GM19025 (cell line): ENCODE measurements around the gene TAB3.

Source experiments
- ATAC-seq: cut with Tn5 transposase; IDR thresholded peaks from one replicate; pipeline ENCODE4 v1.9.1; 2021; ENCODE audit warnings: mild to moderate bottlenecking, low read depth, moderate library complexity; ENCODE audit not compliant: unreplicated experiment

The TAB3 gene

GRCh38 chrX:30887288-30887687 is 1.8 kb downstream of the TAB3 start:
- no peak for ATAC-seq

GRCh38 chrX:30885136-30885535 is 3.9 kb downstream of the TAB3 start:
- no peak for ATAC-seq

GRCh38 chrX:30883138-30883537 is 5.9 kb downstream of the TAB3 start:
- no peak for ATAC-seq

GRCh38 chrX:30881797-30882196 is 7.3 kb downstream of the TAB3 start:
- no peak for ATAC-seq

- ATAC-seq = no peak
These were observed 7.7 kb downstream of the TAB3 start for GRCh38 chrX:30881390-30881789.

GRCh38 chrX:30880058-30880457 is 9.0 kb downstream of the TAB3 start:
- no peak for ATAC-seq

GRCh38 chrX:30876367-30876766 is 12.7 kb downstream of the TAB3 start:
- no peak for ATAC-seq

- ATAC-seq = no peak
These were observed 13.1 kb downstream of the TAB3 start for GRCh38 chrX:30875957-30876356.

- no peak for ATAC-seq
These were observed 14.2 kb downstream of the TAB3 start for GRCh38 chrX:30874851-30875250.

- ATAC-seq = no peak
These were observed 18.5 kb downstream of the TAB3 start for GRCh38 chrX:30870572-30870971.

GRCh38 chrX:30865612-30866011 is 23.4 kb downstream of the TAB3 start:
- ATAC-seq = no peak

GRCh38 chrX:30865015-30865414 is 24.0 kb downstream of the TAB3 start:
- no peak for ATAC-seq

- no peak for ATAC-seq
These were observed 24.7 kb downstream of the TAB3 start for GRCh38 chrX:30864383-30864785.

- no peak for ATAC-seq
These were observed 25.1 kb downstream of the TAB3 start for GRCh38 chrX:30863974-30864373.

- no peak for ATAC-seq
These were observed 31.0 kb downstream of the TAB3 start for GRCh38 chrX:30858098-30858497.

- no peak for ATAC-seq
These were observed 37.6 kb downstream of the TAB3 start for GRCh38 chrX:30851449-30851848.

- no peak for ATAC-seq
These were observed 53.7 kb downstream of the TAB3 start for GRCh38 chrX:30835373-30835772.

- no peak for ATAC-seq
These were observed 55.2 kb downstream of the TAB3 start for GRCh38 chrX:30833896-30834295.

- ATAC-seq = peak; percentile 83
These were observed 58.0 kb downstream of the TAB3 start for GRCh38 chrX:30831082-30831481.

GRCh38 chrX:30830326-30830943 is 58.6 kb downstream of the TAB3 start:
- ATAC-seq = no peak

GRCh38 chrX:30824275-30824674 is 64.8 kb downstream of the TAB3 start:
- no peak for ATAC-seq

GRCh38 chrX:30822764-30823163 is 66.3 kb downstream of the TAB3 start:
- no peak for ATAC-seq
